PFSK-1 (cell line): ENCODE results near the gene NUP62.

Experiments
- FOXP2 ChIP-seq: optimal IDR thresholded peaks from 2 replicates; pipeline ENCODE3; 2011; ENCODE audit warnings: borderline replicate concordance, control low read depth, inconsistent platforms; ENCODE audit not compliant: insufficient read depth; ENCODE audit errors: extremely low read length, extremely low read depth
- SIN3A ChIP-seq: IDR thresholded peaks from 2 replicates; pipeline ENCODE4 v1.6.1; 2012; ENCODE audit warnings: mild to moderate bottlenecking, low read length, moderate library complexity, borderline replicate concordance; ENCODE audit not compliant: insufficient read depth

DNA sequence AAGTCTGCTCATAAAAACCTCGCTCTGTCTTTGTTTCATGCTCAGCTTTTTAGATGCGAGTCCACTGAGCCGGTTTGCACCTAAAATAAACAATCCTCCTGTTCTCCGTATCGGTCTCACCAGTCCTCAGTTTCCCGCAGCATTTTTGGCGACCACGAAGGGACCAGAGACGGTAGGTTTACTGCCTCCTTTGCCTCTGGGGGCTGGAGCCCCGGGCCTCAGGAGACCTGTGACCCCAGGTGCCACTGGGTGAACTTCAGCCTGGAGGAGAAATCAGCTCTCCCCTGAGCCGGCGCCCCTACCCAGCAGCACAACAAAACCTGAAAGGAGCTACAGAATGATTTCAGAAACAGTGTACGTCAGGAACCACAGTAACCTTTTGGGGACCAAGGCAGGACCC lies 23.6 kb upstream of the NUP62 start:
- TF ChIP-seq SIN3A = no peak
- TF ChIP-seq FOXP2 = no peak
